Stimulated activated naive CD4-positive, alpha-beta T cell (primary cell): ENCODE data around the gene MAP1LC3B2.

Experiments
- DNase-seq, 6 experiments: peaks; one replicate each; lab custom pipeline; 2025; lab: John Stamatoyannopoulos, UW

Gene MAP1LC3B2

DNA sequence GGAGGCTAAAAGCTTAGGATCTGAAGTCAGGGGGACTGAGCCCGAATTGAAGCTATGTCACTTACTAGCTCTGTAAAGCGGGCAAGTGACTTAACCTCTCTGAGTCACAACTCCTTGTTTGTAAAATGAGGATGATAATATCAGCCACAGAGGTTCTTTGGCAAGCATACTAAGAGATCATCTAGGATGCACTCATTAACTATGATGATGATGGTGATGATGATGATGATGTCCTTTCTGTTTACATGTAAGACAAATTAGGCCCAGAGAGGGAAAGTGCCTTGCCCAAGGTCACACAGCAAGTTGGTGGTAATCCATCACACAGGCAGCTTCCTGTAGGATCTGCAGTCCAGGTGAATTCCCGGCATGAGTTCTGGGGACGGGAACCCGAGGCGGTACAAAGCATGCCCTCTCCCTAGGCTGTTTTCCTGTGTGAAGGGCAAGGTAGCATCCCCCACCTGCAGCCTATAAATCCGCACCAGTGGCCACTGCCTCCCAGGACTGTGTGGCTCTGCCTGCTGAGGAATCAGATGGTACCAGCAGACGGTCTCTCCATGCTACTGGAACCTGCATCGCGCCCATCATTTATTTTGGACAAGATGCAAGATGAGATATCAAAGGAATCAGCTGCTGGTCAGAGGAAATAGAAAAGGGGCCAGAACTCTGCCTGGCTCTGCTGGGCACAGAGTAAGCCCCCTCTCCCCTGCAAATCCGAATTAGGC is 55.2 kb downstream of the MAP1LC3B2 start:
- no peak for DNase-seq

DNA sequence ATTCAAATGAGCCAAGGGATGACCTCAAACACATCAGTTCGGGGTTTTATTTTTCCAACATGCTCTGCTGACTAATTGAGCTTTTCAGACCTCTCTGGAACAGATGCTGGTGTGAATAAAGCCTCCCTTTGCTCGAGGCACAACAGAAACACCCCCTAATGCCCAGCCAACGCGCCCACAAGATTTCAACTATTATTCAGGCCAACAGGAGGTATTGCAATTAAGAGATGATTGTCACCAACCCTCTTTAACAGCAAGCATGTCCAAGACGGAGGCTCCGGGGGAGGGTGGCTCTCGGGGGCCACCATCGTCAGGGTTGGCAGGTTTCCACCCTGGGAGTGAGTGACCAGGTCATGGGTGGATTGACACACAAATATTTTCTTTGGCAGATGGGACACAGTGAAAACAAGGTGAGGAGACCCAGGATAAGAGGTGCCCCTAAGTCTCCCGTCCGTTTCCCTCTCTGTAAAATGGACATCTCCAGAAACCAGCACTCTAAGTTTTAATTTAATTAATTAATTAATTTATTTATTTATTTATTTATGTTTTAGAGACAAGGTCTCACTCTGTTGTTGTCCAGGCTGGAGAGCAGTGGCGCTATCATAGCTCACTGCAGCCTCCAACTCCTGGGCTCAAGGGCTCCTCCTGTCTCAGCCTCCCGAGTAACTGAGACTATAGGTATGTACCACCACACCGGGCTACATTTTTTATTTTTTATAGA is 56.1 kb downstream of the MAP1LC3B2 start:
- no peak for DNase-seq

DNA sequence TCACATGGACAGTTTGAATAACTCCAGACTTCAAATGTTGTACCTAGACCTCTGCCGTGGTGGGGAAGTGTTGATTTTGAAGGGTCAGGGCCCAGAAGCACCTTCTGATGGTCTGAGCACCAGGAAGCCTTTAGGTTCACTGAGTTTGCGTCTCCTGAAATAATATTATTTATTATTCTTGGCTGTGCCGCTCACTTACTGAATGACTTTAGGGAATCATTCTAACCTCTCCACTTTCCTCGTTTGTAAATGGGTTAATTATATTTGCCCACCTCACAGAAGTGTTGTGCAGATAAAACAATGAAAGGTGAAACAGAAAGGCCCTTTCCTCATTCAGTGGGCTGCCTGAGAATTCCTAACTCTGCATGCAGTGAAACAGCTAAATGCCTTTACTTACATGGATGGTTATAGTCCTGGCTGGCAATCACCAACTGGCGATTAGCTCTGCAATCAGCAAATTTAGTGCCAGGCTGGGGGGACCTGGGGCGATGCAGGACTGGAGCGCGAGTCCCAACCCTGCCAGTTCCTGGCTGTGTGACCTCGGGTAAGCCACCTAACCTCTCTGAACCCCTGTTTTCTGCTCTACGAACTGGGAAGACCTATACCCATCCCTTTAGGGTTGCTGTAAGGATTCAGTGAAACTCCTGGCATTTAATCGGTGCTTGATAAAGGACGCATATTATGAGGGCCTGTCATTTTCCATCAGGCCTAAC is 57.5 kb downstream of the MAP1LC3B2 start:
- DNase-seq = no peak

DNA sequence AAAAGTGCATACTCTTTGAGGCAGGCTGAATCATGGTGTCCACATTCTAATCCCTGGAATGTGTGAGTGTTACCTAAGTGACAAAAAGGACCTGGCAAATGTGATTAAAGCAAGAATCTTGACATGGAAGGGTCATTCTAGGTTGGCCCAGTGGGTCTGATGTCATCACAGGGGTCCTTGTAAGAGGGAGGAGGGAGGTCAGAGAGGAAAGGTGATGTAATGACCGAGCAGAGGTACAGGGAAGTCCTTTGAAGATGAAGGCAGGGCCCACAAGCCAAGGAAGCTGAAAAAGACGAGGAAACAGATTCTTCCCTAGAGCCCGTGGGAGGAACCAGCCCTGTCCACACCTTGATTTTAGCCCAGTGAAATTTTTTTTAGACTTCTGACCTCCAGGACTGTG is 60.1 kb downstream of the MAP1LC3B2 start:
- no peak for DNase-seq

DNA sequence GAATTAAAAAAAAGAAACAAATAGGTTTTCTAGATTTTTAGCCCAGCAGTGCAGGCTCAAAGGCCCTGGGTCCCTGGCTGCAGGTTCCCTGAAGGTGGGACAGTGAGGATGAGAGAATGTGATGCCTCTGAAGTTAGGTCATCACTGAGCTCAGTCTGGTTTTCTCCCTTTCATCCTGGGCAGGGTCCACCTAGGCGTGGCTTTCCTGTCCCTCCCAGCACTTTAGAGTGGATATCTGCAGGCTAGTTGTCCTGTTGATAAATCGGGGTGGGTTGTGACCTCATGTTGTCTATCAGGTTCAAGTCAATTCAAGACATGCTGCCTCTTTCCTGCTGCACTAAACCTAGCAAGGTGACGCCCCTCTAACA is 60.9 kb downstream of the MAP1LC3B2 start:
- DNase-seq = no peak

DNA sequence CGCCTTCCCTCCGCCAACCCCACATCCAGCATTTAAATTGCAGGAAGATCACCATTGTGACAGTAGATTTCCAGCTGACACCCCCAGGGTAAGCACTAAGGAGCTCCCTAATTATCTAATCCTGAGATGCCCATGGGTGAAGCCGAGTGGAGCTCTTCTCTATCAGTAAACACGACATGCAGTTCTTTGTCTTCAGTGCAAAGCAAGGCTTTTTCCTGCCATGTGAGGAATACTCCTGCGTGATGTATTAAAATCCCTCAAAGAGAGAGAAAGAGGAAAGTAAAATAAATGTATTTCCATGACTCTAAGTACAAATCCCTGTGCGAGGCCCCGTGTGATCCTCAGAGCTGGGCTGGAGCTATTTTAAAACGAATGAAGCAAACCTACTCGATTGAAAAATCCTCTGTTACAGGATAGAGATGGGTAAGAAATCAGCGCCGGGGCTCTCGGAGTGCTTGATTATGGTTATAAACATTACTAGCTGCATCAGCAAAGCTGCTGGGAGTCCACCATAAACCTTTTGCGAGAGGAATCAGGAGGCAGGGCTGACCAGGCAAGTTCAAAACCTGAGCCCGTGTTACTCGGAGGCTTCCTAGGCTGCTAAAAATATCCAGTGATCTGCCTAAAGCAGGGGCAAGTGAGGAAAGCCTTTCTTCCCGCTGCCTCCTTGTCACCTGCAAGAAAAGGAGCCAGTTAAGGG is 61.5 kb downstream of the MAP1LC3B2 start:
- DNase-seq = no peak

DNA sequence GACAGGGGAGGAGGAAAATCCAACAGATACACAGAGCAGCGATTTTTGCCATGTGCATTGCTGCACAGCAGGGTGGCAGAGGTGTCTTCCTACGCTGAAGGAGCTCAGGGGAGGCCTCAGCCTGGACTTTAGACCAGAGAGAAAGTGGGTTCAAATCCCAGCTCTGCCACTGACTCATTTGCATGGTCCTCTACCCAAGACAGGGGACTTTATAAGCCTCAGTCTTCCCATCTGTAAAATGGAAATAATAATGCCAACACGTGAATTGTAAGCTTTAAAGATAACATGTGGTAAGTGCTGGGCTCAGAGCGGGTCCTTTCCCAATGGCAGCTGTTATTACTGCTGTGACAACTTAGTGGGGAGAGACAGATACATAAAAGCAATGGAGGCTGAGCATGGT is 62.0 kb downstream of the MAP1LC3B2 start:
- no peak for DNase-seq

DNA sequence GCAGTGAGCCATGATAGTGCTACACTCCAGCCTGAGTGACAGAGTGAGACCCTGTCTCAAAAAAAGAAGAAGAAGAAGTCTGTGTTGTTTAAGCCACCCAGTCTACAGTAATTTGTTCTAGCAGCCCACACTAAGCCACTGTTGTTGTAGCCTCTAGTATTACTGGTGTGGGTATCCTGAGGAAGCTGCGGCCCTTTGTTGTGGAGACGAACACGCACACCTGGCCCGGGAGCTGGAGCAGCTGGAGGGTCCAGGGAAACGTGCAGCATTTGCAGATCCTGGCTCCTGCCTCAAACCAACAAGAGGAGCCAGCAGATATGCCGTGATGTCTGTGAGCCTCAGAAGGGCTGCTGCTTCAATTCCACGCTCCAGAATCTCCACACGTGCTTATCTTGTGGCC is 65.3 kb downstream of the MAP1LC3B2 start:
- no peak for DNase-seq

DNA sequence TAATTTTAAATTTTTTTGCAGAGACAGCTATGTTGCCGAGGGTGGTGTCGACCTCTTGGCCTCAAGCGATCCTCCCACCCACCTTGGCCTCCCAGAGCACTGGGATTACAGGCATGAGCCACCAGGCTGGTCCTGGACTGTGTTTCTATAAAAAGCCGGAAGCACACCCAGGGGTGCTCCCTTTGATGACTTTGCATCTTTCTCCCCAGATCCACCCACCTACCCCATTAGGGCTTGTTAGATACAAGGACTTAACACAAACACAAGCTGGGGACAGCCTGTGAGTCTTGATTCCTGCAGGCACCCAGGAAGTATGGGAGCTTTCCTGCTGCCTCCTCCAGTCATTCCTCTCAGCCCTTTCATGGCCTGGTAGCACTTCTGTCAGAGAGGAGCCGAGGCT is 67.0 kb downstream of the MAP1LC3B2 start:
- no peak for DNase-seq
